ENCODE measurements around the gene ARMC9.

ARMC9 gene

DNA sequence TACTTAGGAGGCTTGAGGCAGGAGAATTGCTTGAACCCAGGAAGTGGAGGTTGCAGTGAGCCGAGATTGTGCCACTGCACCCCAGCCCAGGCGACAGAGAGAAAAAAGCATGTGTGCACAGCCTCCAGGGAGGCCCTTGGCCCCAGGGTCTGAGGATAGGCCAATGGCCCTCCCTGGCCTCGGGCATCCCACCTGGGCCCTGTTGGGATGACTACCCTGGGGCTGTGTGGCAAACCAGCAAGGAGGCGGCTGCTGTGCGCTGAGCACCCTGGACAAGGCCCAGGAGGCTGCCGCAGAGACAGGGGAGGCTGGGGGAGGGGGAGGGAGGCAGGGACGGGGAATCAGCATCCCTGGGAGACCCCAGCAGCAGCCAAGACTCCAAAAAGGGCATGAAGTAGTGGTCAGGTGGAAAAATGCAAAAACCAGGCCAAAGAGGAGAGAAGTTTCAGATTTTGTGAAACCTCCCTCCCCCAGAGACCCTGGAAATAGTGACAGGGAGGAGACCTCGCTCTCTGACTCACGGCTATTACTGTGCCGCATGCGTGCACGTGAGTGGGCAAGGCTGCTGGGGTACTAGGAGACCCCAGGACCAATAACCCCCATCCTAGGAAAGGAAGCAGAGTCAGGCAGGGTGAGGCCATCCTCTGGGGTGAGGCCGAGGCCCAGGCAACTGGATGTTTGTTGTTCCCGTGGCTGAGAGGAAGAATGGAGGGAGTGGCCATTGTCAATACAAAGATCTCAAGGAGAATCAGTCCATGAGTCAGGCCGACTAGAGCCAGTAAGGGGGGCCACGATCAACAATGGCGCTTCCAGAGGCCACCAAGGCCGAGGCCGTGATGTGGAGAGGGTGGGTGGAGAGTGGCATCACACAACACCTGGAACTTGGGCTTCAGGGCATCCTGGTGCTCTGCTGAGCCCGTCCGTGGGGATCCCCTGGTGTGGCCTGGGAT, 181.1 kb downstream of the ARMC9 start:
- no peak for DNase-seq (ENCODE audit: low read depth)
- TF ChIP-seq CTCF (conservative IDR thresholded peaks at IDR 0.05; ENCODE audit: control insufficient read depth, insufficient read depth, low read depth, low read length), result no peak
- H3K4me3 ChIP-seq (ENCODE audit: control insufficient read depth, low read depth, low read length), result no peak overlapping the region

DNA sequence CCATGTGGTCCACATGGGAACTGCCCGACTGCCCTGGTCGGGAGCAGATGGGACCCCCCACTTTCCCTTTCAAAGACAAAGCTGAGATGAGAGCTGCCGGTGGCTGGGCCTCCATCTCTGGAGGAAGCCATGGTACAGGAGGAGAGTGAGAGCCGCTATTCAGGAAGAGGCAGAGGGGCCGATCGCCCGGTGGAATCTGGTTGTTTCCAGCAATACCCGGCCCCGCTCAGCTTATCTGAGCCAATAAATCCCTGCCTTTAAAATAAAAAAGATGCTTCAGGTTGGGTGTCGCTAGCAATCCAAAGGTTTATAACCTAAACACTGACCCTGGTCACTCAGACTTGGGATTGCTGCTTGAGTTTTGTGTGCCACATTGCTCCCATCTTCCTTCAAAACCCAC, 181.9 kb downstream of the ARMC9 start:
- H3K4me3 ChIP-seq (ENCODE audit: control insufficient read depth, low read depth, low read length), result no peak overlapping the region
- no peak for TF ChIP-seq CTCF (conservative IDR thresholded peaks at IDR 0.05; ENCODE audit: control insufficient read depth, insufficient read depth, low read depth, low read length)
- no peak for DNase-seq (ENCODE audit: low read depth)

GRCh38 chr2:231380991-231381847, 182.8 kb downstream of the ARMC9 start:
- no peak overlapping the region for H3K4me3 ChIP-seq (ENCODE audit: control insufficient read depth, low read depth, low read length)
- no peak for TF ChIP-seq CTCF (conservative IDR thresholded peaks at IDR 0.05; ENCODE audit: control insufficient read depth, insufficient read depth, low read depth, low read length)
- no peak for DNase-seq (ENCODE audit: low read depth)

- H3K4me3 ChIP-seq (ENCODE audit: control insufficient read depth, low read depth, low read length), result no peak overlapping the region
- DNase-seq (ENCODE audit: low read depth), result no peak
- no peak for TF ChIP-seq CTCF (conservative IDR thresholded peaks at IDR 0.05; ENCODE audit: control insufficient read depth, insufficient read depth, low read depth, low read length)
These were observed 183.7 kb downstream of the ARMC9 start for GRCh38 chr2:231382116-231382515.

DNA sequence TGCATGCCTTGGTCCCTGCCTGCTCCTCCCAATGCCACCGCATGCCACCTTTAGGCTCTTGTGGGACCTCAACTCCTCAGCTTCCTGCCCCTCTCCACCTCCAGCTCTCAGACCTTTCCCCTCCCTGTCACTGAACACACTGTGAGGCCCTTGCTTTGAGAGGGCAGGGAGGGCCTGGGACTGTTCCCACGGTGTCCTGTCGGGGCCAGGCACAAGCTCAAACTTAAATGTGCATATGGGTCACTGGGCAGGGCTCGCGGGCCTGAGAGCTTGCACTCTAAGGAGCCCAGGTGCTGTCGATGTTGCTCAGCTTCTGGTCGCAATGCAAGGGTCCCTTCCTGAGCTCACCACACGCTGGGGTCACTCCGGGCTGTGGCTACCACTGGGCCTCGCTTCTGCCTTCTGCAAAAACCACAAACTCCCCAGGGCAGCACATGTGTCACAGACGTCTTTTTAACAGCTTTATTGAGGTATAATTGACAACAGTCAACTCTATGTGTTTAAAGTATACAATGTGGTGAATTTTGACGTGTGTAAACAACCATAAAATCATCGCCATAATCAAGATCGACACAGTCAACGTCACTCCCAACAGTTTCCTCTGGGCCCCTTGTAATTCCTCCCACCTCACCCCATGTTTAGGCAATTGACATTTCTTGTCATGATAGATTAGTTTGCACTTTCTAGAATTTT, 185.1 kb downstream of the ARMC9 start:
- DNase-seq (ENCODE audit: low read depth), result no peak
- no peak overlapping the region for H3K4me3 ChIP-seq (ENCODE audit: control insufficient read depth, low read depth, low read length)
- TF ChIP-seq CTCF (conservative IDR thresholded peaks at IDR 0.05; ENCODE audit: control insufficient read depth, insufficient read depth, low read depth, low read length), result no peak

GRCh38 chr2:231384109-231384435, 185.6 kb downstream of the ARMC9 start:
- no peak for DNase-seq (ENCODE audit: low read depth)
- no peak for TF ChIP-seq CTCF (conservative IDR thresholded peaks at IDR 0.05; ENCODE audit: control insufficient read depth, insufficient read depth, low read depth, low read length)

More at GRCh38 chr2:231384109-231384435, 185.6 kb downstream of the ARMC9 start:
- no peak overlapping the region for H3K4me3 ChIP-seq (ENCODE audit: control insufficient read depth, low read depth, low read length)
